Left ventricle myocardium inferior (tissue), 1 donor: ENCODE measurements around the gene TCTN1. TPM values are rescaled to one million over a fixed set of nuclear protein-coding genes. Genes with fewer than 3 reads are reported as not detected.
A peak's percentile ranks its signal among the peaks of the same experiment; 100 is the strongest.

Experiments used
- DNase-seq: peaks from one replicate; pipeline ENCODE4 v3.0.0-alpha.2; 2020
- H3K27ac ChIP-seq: fragments of 200-600 bp; replicated peaks from 2 replicates; pipeline ENCODE4 v1.8.0; 2021
- H3K27me3 ChIP-seq: fragments of 200-600 bp; 2 replicates; pipeline ENCODE4 v1.8.0; 2021; ENCODE audit warnings: low read depth
- H3K36me3 ChIP-seq: fragments of 200-600 bp; 2 replicates; pipeline ENCODE4 v1.8.0; 2021
- H3K4me1 ChIP-seq: fragments of 200-600 bp; 2 replicates; pipeline ENCODE4 v1.8.0; 2021
- H3K4me3 ChIP-seq: fragments of 200-600 bp; 2 replicates; pipeline ENCODE4 v1.8.0; 2021; ENCODE audit warnings: mild to moderate bottlenecking, moderate library complexity
- H3K9me3 ChIP-seq: fragments of 200-600 bp; replicated peaks from 2 replicates; pipeline ENCODE4 v1.8.0; 2021
- intact Hi-C: fragments of 100-400 bp; cut with micrococcal nuclease; formaldehyde crosslinking; loops from one replicate; pipeline ENCODE4 v1.11.0; 2022
- total RNA-seq: library from RNA; stranded (reverse); fragmentation: NEBNext Ultra II Directional; extraction: Animal tissue kit (Norgen Biotek cat#: 25700); gene quantifications from one replicate; pipeline ENCODE4 v1.2.1, GENCODE V29; 2021
- TF ChIP-seq, protein P1 (sequence below): fragments of 200-600 bp; IDR thresholded peaks from 2 replicates; pipeline ENCODE4 v1.8.0; 2021; ENCODE audit warnings: antibody characterized with exemption, mild to moderate bottlenecking, borderline replicate concordance
- donor health status: DM: no; HTN: yes; CAD: no; lungs with severe emphysema.

The TCTN1 gene
- total RNA-seq, 1 donor from 2014 or later, result 21.6 TPM

DNA sequence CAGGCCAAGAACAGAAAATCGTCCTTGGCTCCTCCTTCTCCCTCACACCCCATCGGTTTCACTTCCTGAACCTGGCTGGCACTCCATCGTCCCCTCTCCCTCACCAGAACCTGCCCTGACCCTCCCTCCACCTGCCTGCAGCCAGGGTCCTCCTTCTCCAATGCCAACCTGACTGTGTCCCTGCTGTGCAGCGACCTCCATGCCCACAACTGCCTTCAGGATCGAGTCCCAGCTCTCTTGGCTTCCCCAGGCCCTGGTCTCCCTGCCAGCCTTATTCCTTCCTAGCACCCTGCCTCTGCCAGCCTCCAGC is 55.2 kb downstream of the TCTN1 start:
- no peak for DNase-seq
- Histone ChIP-seq H3K36me3 (peaks cover 41% of the 10 kb centered on the region), H3K4me3 (no peak overlapping the region), H3K27me3 (no peaks in the 10 kb centered on the region), H3K9me3 (peaks cover 29% of the 10 kb centered on the region), H3K27ac (no peak overlapping the region), H3K4me1 (peaks cover 2% of the 10 kb centered on the region)
- TF ChIP-seq, protein P1, sequence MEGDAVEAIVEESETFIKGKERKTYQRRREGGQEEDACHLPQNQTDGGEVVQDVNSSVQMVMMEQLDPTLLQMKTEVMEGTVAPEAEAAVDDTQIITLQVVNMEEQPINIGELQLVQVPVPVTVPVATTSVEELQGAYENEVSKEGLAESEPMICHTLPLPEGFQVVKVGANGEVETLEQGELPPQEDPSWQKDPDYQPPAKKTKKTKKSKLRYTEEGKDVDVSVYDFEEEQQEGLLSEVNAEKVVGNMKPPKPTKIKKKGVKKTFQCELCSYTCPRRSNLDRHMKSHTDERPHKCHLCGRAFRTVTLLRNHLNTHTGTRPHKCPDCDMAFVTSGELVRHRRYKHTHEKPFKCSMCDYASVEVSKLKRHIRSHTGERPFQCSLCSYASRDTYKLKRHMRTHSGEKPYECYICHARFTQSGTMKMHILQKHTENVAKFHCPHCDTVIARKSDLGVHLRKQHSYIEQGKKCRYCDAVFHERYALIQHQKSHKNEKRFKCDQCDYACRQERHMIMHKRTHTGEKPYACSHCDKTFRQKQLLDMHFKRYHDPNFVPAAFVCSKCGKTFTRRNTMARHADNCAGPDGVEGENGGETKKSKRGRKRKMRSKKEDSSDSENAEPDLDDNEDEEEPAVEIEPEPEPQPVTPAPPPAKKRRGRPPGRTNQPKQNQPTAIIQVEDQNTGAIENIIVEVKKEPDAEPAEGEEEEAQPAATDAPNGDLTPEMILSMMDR, result no peak
- intact Hi-C loops, result no loop called here

DNA sequence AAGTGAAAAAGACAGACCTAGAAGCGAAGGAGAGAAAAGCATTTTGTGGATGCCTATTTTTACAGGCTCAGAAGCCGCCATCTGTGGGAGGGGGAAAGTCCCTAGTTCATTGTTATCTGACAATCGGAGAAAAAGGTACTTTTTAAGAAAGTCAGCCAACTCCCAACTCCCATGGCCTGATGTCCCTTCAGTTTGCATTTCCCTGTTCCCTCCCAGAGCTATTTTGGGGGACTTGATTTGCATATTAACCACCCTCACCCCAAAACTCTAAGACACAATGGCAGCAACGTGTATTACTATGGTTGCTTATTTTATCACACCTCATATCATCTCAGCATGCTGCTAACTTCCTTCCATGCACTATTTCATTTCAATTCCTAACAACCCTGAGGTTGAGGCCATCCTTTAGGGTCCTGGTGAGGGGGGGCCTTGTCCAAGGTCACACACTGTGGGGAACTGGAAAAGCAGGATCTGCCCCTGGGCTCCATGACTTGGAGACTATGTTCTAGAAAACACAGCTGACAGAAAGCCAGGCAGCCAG is 56.3 kb downstream of the TCTN1 start:
- H3K9me3 ChIP-seq, result peaks cover 26% of the 10 kb centered on the region
- TF ChIP-seq, protein P1, result no peak

GRCh38 chr12:110676171-110676570 is 62.2 kb downstream of the TCTN1 start:
- Histone ChIP-seq H3K27me3 (no peaks in the 10 kb centered on the region), H3K4me1 (peaks cover 33% of the 10 kb centered on the region), H3K36me3 (peaks cover 16% of the 10 kb centered on the region), H3K27ac (peak overlapping the region; percentile 86), H3K4me3 (no peak overlapping the region), H3K9me3 (peaks cover 9% of the 10 kb centered on the region)
- intact Hi-C loops, result no loop called here
- no peak for DNase-seq
- TF ChIP-seq, protein P1, result no peak

More for the DNA sequence above, 56.3 kb downstream of the TCTN1 start:
- Histone ChIP-seq H3K4me3 (no peak overlapping the region), H3K36me3 (peaks cover 36% of the 10 kb centered on the region), H3K27ac (no peak overlapping the region), H3K4me1 (peaks cover 2% of the 10 kb centered on the region), H3K27me3 (no peaks in the 10 kb centered on the region)
- DNase-seq, result no peak
- intact Hi-C loops, result no loop called here

- TF ChIP-seq, protein P1, result no peak
- peaks cover 9% of the 10 kb centered on the region for H3K9me3 ChIP-seq
- no peaks in the 10 kb centered on the region for H3K27me3 ChIP-seq
- H3K4me1 ChIP-seq, result peaks cover 33% of the 10 kb centered on the region
- intact Hi-C loops, result no loop called here
- peak overlapping the region; percentile 86 for H3K27ac ChIP-seq
- DNase-seq, result no peak
- peaks cover 17% of the 10 kb centered on the region for H3K36me3 ChIP-seq
- H3K4me3 ChIP-seq, result peak overlapping the region; percentile 28
Observed at GRCh38 chr12:110677206-110677911, 63.4 kb downstream of the TCTN1 start.

DNA sequence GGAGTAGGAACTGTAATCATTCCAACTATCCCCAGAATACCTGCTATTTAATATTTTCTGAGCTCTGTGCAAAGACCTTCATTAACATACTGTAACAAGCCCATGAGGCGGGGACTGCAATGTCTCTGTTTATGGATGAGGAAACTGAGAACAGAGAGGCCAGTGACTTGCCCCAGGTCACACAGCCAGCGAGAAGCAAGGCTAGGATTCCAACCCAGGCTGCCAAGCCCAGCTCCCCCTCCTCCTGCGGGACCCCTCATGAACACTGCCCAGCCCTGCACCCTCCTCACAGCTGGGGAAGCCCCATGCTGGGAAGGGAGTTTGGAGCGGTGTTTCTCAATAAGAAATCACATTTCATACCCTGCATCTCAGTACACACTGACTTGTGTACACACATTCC is 64.1 kb downstream of the TCTN1 start:
- Histone ChIP-seq H3K36me3 (peaks cover 23% of the 10 kb centered on the region), H3K9me3 (peaks cover 9% of the 10 kb centered on the region), H3K4me3 (peak overlapping the region; percentile 28), H3K4me1 (peaks cover 33% of the 10 kb centered on the region), H3K27ac (peak overlapping the region; percentile 86), H3K27me3 (no peaks in the 10 kb centered on the region)
- intact Hi-C loops, result no loop called here
- DNase-seq, result no peak
- TF ChIP-seq, protein P1, result no peak
